K562 (cell line): Measurements from ENCODE around the gene RAMAC. TPM values are rescaled to one million over a fixed set of nuclear protein-coding genes. Genes with fewer than 3 reads are reported as not detected.

Experiments
- ARNT ChIP-seq, 2 experiments: fragments of 450-650 bp; IDR thresholded peaks; 2 replicates each; pipeline ENCODE4 v1.6.1; 2016; ENCODE audit warnings: mild to moderate bottlenecking in 1 of 2
- CC2D1A ChIP-seq: fragments of 450-650 bp; IDR thresholded peaks from 2 replicates; pipeline ENCODE4 v1.6.1; 2017; ENCODE audit warnings: mild to moderate bottlenecking
- CTCFL ChIP-seq: IDR thresholded peaks from 2 replicates; pipeline ENCODE4 v1.6.1; 2011; ENCODE audit warnings: borderline replicate concordance, low read depth, mild to moderate bottlenecking, moderate library complexity, low read length; ENCODE audit not compliant: insufficient read depth, poor library complexity, severe bottlenecking
- DEAF1 ChIP-seq: fragments of 450-650 bp; formaldehyde crosslinking; IDR thresholded peaks from 2 replicates; pipeline ENCODE4 v1.4.0; 2020; ENCODE audit warnings: mild to moderate bottlenecking, moderate library complexity
- EP400 ChIP-seq: fragments of 450-650 bp; IDR thresholded peaks from 2 replicates; pipeline ENCODE4 v1.6.1; 2017; ENCODE audit warnings: antibody characterized with exemption, mild to moderate bottlenecking, moderate library complexity
- NR0B1 ChIP-seq: fragments of 450-650 bp; IDR thresholded peaks from one replicate; pipeline ENCODE4 v1.6.1; 2018; ENCODE audit warnings: mild to moderate bottlenecking, moderate library complexity; ENCODE audit not compliant: partially characterized antibody
- REST ChIP-seq, 2 experiments: fragments of 450-650 bp; formaldehyde crosslinking in 1 of 2; IDR thresholded peaks; 2 replicates each; pipeline versions ENCODE4 v1.4.0 to v1.6.1; 2014 to 2020; ENCODE audit warnings: mild to moderate bottlenecking in 2 of 2, borderline replicate concordance in 1 of 2, low read depth in 1 of 2
- SRSF7 ChIP-seq: fragments of 200-400 bp; formaldehyde crosslinking; optimal IDR thresholded peaks from 2 replicates; pipeline ENCODE3; 2017; ENCODE audit warnings: mild to moderate bottlenecking, low read depth, low read length
- TAF9B ChIP-seq: fragments of 450-650 bp; IDR thresholded peaks from 2 replicates; pipeline ENCODE4 v1.6.1; 2018; ENCODE audit warnings: mild to moderate bottlenecking; ENCODE audit not compliant: partially characterized antibody
- ZNF324 ChIP-seq: fragments of 250-450 bp; sonication (Bioruptor Pico); IDR thresholded peaks from 2 replicates; pipeline ENCODE4 v1.4.0; 2020; ENCODE audit warnings: mild to moderate bottlenecking
- polyA plus RNA-seq, 8 experiments: library from polyadenylated mRNA; depleted of rRNA in 4 of 8; stranded (reverse) in 5 of 8; unstranded in 3 of 8; fragments of >200 nt; fragmentation: Nextera tagmentation in 2 of 8; fragmentation: Illumina TruSeq in 1 of 8; extraction: Ambion mirVana in 2 of 8; extraction: Trizol in 1 of 8; gene quantifications; 2 replicates each; pipeline versions ENCODE4 v1.2.1 to v1.2.3, GENCODE V29; 2011 to 2014; ENCODE audit warnings: inconsistent platforms in 1 of 8, missing spikeins in 1 of 8
- total RNA-seq, 7 experiments: library from RNA; depleted of rRNA in 6 of 7; stranded (reverse); fragments of >200 nt in 6 of 7; fragmentation: Illumina TruSeq in 2 of 7; extraction: Trizol in 2 of 7; gene quantifications; 2 replicates each; pipeline versions ENCODE4 v1.2.1 to v1.2.3, GENCODE V29; 2011 to 2021; ENCODE audit warnings: low replicate concordance in 1 of 7

The RAMAC gene
- total and polyA plus RNA-seq, 9 of the 15 experiments (the other 6 are each of a cell fraction or from before 2014, with no cell fraction given), result 26.9 to 108 (median 38.4) TPM

GRCh38 chr15:82999905-83000671, 14.1 kb downstream of the RAMAC start (continued):
- TF ChIP-seq REST (IDR thresholded peaks at IDR 0.05; ENCODE audit: borderline replicate concordance), result peak; percentile 90
- TF ChIP-seq REST (CRISPR knock-in tag; IDR thresholded peaks at IDR 0.05; ENCODE audit: low read depth), result no peak
- TF ChIP-seq NR0B1, result no peak
- TF ChIP-seq SRSF7, result no peak
- TF ChIP-seq TAF9B, result no peak
- no peak for TF ChIP-seq CTCFL
- TF ChIP-seq DEAF1, result peak; percentile 90
- TF ChIP-seq EP400, result 0 out of 2 replicates have a peak, but pooled peaks have one; percentile 25
- 0 out of 2 replicates have a peak, but pooled peaks have one; percentile 36 for TF ChIP-seq CC2D1A
- peak in 1 of 2 experiments; percentile 66; a peak in 2 of 4 replicates for TF ChIP-seq ARNT (IDR thresholded peaks at IDR 0.05)
- TF ChIP-seq ZNF324 (CRISPR knock-in tag), result no peak
